Osteoblast (primary cell): ENCODE results near the gene DIPK1C. TPM values are rescaled to one million over a fixed set of nuclear protein-coding genes. Genes with fewer than 3 reads are reported as not detected.

Experiments used
- DNase-seq: peaks from one replicate; pipeline ENCODE4 v3.0.0; 2011; ENCODE audit warnings: low spot score, mixed read lengths; ENCODE audit not compliant: insufficient read length; ENCODE audit errors: missing footprints
- H2AFZ ChIP-seq: 2 replicates; pipeline ENCODE4 v1.6.0; 2011; ENCODE audit warnings: mild to moderate bottlenecking, low read length
- H3K27ac ChIP-seq: 2 replicates; pipeline ENCODE4 v1.5.1; 2011; ENCODE audit warnings: mild to moderate bottlenecking, low read depth, low read length, moderate library complexity
- H3K27me3 ChIP-seq: 2 replicates; pipeline ENCODE4 v1.6.0; 2012; ENCODE audit warnings: mild to moderate bottlenecking, control low read depth, inconsistent platforms, low read length, moderate library complexity; ENCODE audit not compliant: insufficient read depth
- H3K36me3 ChIP-seq: 2 replicates; pipeline ENCODE4 v1.5.1; 2011; ENCODE audit warnings: mild to moderate bottlenecking, low read length, control low read depth, moderate library complexity; ENCODE audit not compliant: insufficient read depth
- H3K4me1 ChIP-seq: 2 replicates; pipeline ENCODE4 v1.5.1; 2011; ENCODE audit warnings: mild to moderate bottlenecking, low read length, control low read depth, moderate library complexity; ENCODE audit not compliant: insufficient read depth
- H3K4me2 ChIP-seq: 2 replicates; pipeline ENCODE4 v1.6.0; 2011; ENCODE audit warnings: mild to moderate bottlenecking, low read length; ENCODE audit not compliant: insufficient read depth
- H3K4me3 ChIP-seq: fragments of 200-600 bp; sonication (generic); 3 replicates; pipeline ENCODE4 v1.5.1; 2012; ENCODE audit warnings: mild to moderate bottlenecking, low read length, inconsistent platforms; ENCODE audit not compliant: insufficient read depth
- H3K79me2 ChIP-seq: 2 replicates; pipeline ENCODE4 v1.6.0; 2012; ENCODE audit warnings: mild to moderate bottlenecking, low read length, control low read depth, inconsistent platforms; ENCODE audit not compliant: insufficient read depth
- H3K9me3 ChIP-seq: 2 replicates; pipeline ENCODE4 v1.5.1; 2011; ENCODE audit warnings: low read depth, low read length, control low read depth
- H4K20me1 ChIP-seq: 2 replicates; pipeline ENCODE4 v1.6.0; 2012; ENCODE audit warnings: mild to moderate bottlenecking, low read length, control low read depth; ENCODE audit not compliant: insufficient read depth
- CTCF ChIP-seq: IDR thresholded peaks from 2 replicates; pipeline ENCODE4 v1.5.1; 2011; ENCODE audit warnings: mild to moderate bottlenecking, low read depth, low read length, moderate library complexity; ENCODE audit errors: extremely low read depth
- total RNA-seq: library from RNA; depleted of rRNA; stranded (reverse); fragments of >200 nt; gene quantifications from 2 replicates; pipeline ENCODE4 v1.2.3, GENCODE V29; 2012

Gene DIPK1C
- total RNA-seq, 1 donor, result not detected

- Histone ChIP-seq H4K20me1 (no peaks in the 10 kb centered on the region), H2AFZ (no peak overlapping the region), H3K4me1 (no peaks in the 10 kb centered on the region), H3K27ac (no peak overlapping the region), H3K4me2 (no peak overlapping the region), H3K36me3 (no peaks in the 10 kb centered on the region), H3K27me3 (peaks cover 60% of the 10 kb centered on the region), H3K4me3 (no peak overlapping the region), H3K79me2 (no peaks in the 10 kb centered on the region), H3K9me3 (no peaks in the 10 kb centered on the region)
- no peak for DNase-seq
- TF ChIP-seq CTCF, result no peak
Observed at GRCh38 chr18:74455386-74455785, 1.7 kb downstream of the DIPK1C start.

GRCh38 chr18:74454279-74454751 lies 2.8 kb downstream of the DIPK1C start:
- no peak for DNase-seq
- no peaks in the 10 kb centered on the region for H4K20me1 ChIP-seq
- H3K27me3 ChIP-seq, result peaks cover 50% of the 10 kb centered on the region
- no peak overlapping the region for H3K27ac ChIP-seq
- no peaks in the 10 kb centered on the region for H3K4me1 ChIP-seq
- no peak overlapping the region for H3K4me3 ChIP-seq
- H3K4me2 ChIP-seq, result no peak overlapping the region
- H3K36me3 ChIP-seq, result no peaks in the 10 kb centered on the region
- no peak overlapping the region for H2AFZ ChIP-seq
- H3K9me3 ChIP-seq, result no peaks in the 10 kb centered on the region
- H3K79me2 ChIP-seq, result no peaks in the 10 kb centered on the region
- no peak for TF ChIP-seq CTCF

GRCh38 chr18:74453642-74454198 lies 3.4 kb downstream of the DIPK1C start:
- no peak overlapping the region for H3K27ac ChIP-seq
- H4K20me1 ChIP-seq, result no peaks in the 10 kb centered on the region
- H3K79me2 ChIP-seq, result no peaks in the 10 kb centered on the region
- H3K36me3 ChIP-seq, result no peaks in the 10 kb centered on the region
- no peaks in the 10 kb centered on the region for H3K9me3 ChIP-seq
- TF ChIP-seq CTCF, result no peak
- DNase-seq, result no peak
- peaks cover 45% of the 10 kb centered on the region for H3K27me3 ChIP-seq
- no peaks in the 10 kb centered on the region for H3K4me1 ChIP-seq
- no peak overlapping the region for H2AFZ ChIP-seq
- no peak overlapping the region for H3K4me2 ChIP-seq
- H3K4me3 ChIP-seq, result no peak overlapping the region

DNA sequence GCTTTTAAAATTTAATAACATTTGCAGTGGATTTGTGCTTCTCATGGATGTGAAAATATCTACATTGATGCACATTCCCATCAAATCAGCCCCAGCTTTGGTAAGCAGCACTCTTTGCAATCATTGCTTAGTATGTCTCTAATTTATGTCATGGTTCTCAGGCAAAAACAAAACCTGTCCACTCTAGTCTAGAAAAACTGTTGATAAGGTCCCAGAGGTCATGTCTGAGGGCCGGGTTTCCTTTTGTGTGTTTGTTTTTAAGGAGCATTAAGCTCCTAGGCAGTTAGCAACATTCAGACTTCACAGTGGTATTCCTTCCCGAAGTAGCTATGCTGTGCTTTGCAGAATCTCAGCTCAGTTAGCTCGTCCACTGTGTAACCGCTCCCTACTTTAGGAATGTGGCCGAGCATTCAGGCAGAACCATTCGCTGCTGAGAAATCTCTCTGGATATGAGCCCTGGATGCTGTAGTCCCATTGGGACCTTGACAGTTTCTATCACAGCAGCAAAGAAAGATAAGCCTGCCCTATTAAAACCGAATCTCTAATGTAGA lies 4.0 kb downstream of the DIPK1C start:
- no peak overlapping the region for H3K4me2 ChIP-seq
- no peak overlapping the region for H3K27ac ChIP-seq
- no peak for DNase-seq
- H3K9me3 ChIP-seq, result no peaks in the 10 kb centered on the region
- H3K36me3 ChIP-seq, result no peaks in the 10 kb centered on the region
- H2AFZ ChIP-seq, result no peak overlapping the region
- no peaks in the 10 kb centered on the region for H3K4me1 ChIP-seq
- H3K4me3 ChIP-seq, result no peak overlapping the region
- peaks cover 40% of the 10 kb centered on the region for H3K27me3 ChIP-seq
- no peaks in the 10 kb centered on the region for H3K79me2 ChIP-seq
- H4K20me1 ChIP-seq, result no peaks in the 10 kb centered on the region
- no peak for TF ChIP-seq CTCF
